A204.1 (cell line): Measurements from ENCODE around the gene GRAMD1A.
"Not testable (repeated sequence)": the region's sequence is repeated elsewhere in the genome, so short reads cannot be mapped to it uniquely, and the experiment has no call there.

Source experiments
- FAIRE-seq: peaks from 2 replicates; lab custom pipeline; 2012; peaks lifted over from hg19 to GRCh38; lab: Jason Lieb, UNC

Gene GRAMD1A

DNA sequence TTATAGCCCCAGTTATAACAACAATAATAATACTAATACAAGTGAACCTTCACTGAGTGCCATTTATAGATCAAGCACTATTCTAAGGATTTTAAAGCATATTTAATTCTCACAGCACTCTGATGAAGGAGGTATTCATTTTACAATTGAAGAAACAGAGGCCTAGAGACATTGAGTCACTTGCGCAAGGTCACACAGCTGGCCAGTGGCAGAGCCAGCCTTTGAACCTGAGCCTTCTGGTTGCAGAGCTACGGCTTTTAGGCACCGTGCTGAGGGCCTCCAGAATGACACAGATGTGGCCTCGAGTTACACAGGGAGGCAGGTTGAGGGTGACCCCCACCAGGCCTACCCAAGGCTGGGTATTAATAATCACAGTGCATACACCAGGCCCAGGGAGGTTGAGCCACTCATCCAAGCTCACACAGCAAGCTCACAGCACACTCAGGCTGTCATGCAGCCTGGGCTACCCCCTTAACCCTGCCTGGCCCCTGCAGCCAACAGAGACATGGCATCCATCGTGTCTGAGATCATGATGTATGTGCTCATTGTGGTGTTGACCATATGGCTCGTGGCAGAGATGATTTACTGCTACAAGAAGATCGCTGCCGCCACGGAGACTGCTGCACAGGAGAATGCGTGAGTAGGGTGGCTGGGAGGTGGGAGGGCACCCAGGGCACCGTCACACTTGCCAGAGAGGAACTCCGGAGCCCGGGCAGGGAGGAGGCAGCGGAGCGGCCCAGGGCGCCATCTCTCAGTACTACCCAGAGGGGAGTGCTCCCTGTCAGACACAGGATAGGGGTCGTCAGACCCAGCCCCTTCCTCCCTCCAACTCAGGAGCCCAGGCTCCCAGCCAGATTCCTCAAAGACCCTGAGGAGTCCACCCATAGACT lies 38.7 kb downstream of the GRAMD1A start:
- no peak for FAIRE-seq

DNA sequence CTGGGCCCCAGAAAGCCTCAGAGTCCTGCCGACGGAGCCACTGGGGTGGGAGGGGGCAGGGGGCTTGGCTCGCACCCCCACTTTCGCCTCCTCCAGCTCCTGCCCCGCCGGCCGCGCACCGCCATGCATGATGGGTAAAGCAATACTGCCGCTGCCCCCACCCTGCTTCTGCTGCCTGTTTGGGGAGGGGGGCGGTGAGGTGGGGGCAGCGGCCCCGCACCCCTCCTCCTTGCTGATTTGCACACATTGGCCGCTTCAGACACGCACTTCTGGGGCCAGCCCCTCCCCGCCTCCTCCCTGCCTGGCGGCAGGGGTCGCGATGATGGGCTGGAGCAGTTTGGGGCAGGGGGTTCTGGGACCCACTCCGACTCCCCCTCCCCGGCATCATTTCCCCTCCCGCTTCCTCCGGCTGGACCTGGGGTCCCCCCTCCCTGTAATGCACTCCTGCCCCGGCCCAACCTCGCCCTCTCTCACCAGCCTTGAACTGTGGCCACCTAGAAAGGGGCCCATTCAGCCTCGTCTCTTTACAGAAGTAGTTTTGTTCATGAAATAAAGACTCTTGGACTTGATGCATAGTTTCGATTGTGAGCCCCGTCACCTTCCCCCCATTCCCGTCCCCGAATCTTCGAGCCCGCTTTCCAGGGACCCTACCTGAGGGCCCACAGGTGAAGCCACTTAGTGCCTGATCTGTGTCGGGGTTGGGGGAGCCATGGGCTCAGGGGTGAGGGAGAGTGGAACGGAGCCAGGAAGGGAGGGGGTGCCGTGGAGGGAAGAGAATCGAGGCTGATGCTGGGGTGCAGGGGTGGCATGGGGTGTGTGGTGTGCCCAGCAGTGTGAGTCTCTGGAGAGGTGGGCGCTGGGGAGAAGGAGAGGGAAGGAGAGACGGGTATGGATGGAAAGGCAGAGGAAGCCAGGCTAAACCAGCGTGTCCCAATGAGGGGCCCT lies 40.0 kb downstream of the GRAMD1A start:
- no peak for FAIRE-seq

DNA sequence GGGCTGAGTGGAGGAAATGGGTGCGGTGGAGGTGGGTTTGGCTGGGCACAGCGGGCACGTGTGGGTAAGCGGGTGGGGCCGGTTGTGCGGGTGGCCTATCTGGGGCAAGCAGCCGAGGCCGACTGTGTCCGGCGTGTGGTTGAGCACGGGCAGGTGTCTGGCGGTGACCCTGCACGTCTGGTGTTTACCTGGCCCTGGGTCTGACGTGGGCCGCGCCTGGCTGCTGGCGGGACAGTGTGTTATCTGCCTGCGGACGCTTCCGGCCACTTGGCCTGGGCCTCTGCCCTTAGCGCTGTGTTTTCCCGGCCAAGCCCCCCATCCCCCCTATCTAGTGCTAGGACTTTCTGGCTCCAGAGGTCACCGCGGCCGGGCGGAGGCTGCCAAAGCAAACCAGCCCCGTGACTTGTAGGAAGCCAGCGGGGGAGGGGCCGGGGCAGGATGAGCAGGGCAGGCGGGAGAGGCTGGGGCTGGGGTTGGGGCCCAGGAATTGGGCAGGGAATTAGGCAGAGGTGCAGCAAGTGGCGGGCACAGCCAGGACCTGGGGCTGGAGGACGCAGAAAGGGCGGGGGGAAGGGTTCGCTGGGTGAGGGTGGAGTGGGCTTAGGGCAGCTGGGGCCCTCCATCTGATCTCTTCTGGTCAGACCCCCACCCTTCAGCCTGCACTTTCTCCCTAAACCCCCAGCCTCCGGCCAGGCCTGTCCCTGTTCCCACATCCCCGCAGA lies 40.9 kb downstream of the GRAMD1A start:
- no peak for FAIRE-seq

DNA sequence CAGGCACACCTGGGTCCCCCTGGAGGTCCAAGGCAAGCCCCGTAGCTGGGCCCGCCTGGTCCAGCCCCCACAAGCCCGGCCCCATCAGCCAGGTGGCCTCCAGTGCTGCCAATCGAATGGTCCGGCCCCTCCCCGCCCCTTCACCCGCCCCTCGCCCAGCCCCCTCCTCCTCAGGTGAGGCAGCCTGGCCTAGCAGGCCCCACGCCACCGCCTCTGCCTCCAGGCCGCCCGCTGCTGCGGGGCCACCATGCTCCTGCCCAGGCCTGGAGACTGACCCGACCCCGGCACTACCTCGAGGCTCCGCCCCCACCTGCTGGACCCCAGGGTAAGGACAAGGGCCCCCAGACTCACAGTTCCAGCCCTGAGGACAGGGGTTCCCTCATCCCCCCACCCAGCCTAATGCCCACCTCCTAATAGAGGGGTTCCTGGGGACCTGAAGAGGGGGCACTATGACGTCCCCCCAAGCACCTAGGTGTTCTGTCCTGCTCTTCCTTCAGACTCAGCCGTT lies 41.5 kb downstream of the GRAMD1A start, which contains the start of gene HPN:
HPN (plus strand) TSS at position 174 of the 508 bp plus-strand sequence. CDS start 786 bp downstream, outside the sequence.
- no peak for FAIRE-seq

DNA sequence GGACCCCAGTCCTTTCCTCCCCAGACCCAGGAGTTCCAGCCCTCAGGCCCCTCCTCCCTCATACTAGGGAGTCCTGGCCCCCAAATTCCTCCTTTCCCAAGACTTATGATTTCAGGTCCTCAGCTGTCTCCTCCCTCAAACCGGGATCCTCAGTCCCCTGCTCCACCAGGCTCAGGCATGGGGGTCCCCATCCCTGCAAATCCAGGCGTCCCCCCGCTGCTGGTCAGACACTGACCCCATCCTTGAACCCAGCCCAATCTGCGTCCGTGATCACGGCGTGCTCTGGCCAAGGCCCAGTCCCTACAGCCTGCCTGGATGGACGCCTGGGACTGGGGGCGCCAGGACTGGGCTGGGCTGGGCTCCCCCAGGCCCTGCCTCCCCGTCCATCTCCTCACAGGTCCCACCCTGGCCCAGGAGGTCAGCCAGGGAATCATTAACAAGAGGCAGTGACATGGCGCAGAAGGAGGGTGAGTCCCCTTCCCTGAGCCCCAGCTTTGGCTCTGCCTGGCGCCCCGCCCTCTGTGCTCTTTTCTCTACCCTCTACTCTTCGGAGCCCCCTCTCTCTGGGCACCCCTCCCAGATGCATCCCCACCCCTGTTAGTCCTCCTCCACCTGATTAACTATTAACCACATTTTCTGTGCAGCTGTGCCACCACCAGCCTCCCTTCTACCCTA lies 42.1 kb downstream of the GRAMD1A start:
- no peak for FAIRE-seq

DNA sequence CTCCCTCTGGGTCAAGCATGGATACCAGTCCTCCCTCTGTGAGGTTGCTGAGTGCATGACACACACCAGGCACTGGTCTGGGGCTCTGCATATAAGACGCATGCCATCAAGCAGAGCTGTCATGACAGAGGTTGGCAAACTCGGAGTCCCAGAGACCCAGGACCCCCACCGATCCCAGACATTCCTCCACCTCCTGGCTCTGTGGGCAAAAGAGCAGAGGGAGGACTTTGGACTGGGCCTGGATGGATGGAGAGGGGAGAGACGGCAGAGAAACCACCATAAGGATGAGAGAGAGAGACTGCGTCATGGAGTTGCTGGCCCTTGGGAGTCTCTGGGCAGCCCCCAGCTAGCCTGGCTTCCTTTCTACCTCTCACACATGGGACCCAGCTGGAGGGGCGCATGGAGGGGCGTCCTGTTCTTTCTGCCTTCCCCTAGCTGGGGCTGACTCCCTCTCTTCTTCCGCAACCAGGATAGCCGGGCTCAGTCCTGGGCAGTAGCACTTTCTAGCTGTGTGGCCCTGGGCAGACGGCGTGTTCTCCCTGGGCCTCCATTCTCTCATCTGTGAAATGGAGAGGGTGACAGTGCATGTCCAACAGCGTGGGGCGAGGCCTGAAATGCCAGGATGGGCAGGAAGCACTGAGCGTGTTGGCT lies 43.0 kb downstream of the GRAMD1A start:
- FAIRE-seq: no peak

DNA sequence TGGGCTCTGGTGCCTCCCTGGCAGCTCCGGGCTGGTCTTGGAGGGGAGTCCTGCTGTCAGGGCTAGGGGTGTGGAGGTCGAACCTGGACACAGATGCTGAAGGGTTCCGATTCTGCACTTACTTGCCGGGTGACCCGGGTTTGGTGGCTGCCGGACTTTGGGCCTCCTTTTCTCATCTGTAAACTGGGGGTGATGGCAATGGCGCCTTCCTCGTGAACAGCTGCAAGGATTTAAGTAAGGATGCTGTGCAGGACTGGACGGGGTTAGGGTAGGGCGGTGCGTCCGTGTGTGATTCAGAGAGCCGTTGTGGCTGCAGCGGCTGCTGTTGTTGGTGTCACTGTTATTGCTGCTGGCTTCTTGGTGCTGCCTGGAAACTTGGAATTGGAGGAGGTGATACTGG lies 43.8 kb downstream of the GRAMD1A start:
- FAIRE-seq: no peak

DNA sequence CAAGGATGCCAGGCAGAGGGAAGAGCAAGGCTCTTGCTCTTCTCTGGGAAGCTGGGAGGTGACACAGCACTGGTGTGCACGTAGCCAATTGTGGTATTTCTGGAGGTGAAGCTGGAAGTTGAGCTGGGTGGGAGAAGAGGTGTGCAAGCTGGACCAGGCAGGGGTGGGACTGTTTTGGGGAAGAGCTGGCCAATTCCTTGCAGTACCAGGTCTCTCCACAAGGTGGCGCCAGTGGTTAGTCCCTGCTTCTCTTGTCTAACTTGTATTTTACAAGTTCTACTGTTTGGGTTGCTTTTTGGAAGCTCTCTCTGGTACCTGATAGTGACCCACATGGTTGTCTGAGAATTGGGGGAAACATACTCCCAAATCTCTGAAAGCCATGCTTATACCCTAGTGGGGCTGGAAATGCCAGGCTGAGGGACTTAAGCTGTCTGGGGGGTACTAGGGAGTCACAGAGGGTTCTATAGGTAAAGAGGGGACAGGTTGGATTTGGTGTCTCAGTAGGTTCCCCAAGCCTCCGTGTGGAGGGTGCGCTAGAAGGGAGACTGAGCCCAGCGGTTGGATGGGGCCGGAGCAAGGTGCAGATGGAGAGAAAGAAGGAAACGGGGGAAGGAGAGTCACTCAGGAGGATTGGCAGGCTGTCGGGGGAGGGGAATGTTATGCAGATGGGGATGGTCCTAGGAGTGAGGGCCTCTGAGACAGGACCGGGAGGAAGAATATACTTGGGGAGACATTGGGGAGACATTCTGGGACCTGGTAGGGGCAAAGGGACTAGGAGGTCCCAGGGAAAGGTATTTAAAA lies 44.4 kb downstream of the GRAMD1A start:
- no peak for FAIRE-seq

DNA sequence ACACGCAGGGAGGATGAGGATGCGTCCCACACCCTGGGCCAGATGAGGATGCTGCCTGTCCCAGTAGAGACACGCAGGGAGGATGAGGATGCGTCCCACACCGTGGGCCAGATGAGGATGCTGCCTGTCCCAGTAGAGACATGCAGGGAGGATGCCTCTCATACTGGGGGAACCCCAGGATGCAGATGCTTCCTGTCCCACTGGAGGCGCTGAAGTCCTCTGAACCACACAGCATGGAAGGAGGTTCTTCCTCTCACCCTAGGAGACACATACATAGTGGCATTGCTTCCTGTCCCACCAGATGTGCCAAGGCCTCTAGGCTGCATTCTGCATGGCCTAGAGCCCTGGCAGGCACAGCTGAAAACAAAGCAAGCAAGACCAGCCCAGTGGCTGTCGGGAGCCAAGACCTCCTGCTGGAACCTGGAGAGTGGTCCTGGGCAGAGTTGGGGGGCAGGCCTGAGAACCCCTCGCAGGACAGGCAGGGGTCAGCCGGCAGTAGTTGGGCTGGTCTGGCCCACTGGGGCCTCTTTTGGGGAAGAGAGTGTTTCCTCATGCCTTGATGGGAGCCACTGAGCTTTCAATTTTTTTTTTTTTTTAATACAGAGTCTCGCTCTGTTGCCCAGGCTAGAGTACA lies 45.7 kb downstream of the GRAMD1A start:
- no peak for FAIRE-seq

DNA sequence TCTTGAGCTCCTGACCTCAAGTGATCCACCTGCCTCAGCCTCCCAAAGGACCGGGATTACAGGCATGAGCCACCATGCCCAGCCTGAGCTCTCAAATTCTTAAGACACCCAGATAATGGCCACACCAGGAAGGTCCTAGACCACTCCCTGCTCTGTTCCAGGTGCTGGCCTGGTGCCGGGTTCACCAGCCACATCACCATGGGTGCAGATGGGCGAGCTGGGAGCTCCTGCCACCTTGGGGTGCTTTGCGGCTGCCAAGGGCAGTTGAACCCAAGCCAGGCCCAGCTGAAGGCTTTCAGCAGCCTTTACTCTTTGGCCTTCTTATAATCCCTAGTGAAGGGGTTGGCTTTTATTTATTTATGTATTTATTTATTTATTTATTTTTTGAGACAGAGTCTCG lies 46.3 kb downstream of the GRAMD1A start:
- FAIRE-seq: no peak

DNA sequence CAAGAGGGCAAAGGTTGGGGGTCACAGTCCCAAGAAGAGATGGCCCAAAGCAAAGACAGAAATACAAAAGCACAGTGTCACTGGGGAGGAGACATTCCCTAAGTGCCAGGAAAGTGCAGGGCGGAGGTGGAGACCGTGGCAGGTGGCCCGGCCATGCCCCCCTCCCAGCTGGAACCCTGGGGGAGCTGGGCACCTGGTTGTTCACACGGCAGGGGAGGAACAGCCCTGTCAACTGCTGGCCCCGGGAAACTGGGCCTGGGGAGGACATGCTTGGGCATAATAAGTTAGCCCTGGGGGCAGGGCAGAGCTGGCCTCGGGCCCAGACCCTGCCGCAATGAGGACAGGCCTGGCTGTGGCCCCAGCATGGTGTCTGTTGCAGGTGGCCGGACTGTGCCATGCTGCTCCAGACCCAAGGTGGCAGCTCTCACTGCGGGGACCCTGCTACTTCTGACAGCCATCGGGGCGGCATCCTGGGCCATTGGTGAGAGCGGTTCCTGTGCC lies 48.8 kb downstream of the GRAMD1A start:
- FAIRE-seq: no peak

DNA sequence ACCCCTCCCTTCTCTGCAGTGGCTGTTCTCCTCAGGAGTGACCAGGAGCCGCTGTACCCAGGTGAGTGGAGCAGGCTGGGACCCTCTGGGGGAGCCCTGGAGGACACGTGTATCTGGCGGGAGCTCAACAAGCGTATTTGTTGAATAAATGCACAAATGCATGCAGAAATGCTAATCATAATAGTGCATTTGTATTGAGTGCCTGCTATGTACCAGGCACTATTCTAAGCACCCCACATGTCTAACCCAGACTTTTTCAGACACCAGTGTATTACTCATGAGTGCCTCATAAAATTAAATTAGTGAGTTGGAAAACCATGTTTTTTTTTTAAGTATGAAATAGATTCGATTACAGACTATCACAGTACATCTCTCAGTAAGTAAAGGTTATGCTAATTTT lies 49.3 kb downstream of the GRAMD1A start:
- FAIRE-seq: no peak

DNA sequence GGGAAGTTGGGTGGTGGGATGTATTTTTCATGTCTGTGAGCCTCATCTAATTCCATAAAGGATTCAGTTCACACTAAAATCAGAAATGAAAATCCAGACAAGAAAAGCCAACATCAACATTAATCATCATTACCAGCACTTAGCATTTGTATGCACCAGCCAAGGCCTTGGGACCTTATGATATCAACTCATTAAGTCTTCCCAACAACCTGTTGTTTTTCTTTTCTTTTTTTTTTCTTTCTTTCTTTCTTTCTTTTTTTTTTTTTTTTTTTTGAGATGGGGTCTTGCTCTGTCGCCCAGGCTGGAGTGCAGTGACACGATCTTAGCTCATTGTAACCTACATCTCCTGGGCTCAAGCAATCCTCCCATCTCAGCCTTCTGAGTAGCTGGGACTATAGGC lies 50.5 kb downstream of the GRAMD1A start:
- not testable (repeated sequence) for FAIRE-seq

DNA sequence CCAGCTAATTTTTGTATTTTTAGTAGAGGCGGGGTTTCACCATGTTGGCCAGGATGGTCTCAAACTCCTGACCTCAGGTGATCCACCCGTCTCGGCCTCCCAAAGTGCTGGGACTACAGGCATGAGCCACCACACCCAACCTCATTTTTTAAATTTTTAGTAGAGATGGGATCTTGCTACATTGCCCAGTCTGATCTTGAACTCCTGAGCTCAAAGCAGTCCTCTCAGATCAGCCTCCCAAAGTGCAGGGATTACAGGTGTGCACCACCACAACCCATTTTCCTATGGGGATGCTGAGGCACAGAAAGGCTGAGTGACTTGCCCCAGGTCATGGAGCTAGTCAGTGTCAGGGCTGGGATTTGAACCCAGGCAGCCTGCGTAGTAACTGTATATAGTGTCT lies 51.1 kb downstream of the GRAMD1A start:
- FAIRE-seq: not testable (repeated sequence)

DNA sequence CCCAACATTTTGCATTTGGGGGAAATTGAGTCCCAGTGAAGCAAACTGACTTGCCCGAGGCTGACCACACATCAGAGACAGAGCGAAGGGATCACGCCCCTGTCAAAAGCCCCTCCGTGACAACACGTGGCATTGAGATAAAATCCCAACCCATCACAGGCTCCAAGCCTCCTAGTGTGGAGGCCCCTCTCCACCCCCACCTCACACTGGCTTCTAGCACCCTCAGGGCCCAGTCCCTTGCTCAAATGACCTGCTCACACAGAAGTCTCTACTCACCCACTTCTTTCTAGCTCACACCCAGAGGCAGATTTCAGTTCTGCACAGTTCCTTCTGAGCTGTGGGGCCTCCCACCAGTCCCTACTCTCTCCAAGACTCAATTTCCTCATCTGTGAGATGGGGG lies 51.7 kb downstream of the GRAMD1A start:
- no peak for FAIRE-seq

DNA sequence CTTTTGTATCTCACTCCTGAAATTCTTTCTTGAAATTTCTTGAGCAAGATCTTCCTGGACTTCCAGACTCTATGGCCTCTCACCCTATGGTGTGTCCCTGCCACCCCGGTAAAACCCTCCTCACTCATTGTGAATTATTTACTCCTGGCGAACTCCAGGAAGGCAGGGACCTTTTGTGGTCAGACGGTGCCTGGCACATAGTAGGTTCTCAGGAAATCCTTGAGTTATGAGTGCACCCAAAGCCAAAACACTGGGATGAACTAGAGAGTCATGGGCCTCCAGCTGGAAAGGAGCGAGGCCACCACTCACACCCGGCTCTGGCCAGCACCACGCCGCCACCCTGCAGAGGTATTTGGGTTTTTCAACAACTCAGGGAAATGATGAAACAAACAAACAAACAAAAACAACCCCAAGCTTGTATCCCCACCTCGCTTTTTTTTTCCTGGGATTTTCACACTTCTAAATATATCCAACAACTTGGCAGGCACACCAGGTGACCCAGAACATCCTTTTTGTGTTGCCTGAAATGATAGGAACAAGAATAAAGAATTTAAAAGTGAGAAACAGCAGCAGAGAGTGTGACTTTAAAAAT lies 52.6 kb downstream of the GRAMD1A start:
- no peak for FAIRE-seq

DNA sequence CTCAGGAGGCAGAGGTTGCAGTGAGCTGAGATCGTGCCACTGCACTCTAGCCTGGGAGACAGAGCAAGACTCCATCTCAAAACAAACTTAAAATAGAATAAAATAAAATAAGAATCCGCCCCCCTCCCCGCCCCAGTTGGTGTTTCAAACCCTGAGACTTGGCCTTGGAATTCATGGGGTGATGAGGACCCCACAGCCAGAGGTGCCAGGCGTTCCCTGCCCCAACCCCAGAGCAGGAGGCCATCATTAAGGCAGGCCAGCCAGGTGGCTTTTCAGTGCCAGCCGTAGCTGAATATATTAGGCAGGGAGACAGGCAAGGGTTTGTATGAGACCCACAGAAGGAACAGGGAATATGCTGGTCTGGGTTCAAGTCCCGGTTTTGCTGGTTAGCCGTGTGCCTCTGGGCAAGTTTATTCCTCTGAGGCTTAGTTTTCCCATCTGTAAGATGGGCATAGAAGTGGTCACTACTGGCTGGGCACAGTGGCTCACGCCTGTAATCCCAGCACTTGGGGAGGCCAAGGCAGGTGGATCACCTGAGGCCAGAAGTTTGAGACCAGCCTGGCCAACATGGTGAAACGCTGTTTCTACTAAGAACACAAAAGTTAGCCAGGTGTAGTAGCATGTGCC lies 53.7 kb downstream of the GRAMD1A start:
- FAIRE-seq: no peak

DNA sequence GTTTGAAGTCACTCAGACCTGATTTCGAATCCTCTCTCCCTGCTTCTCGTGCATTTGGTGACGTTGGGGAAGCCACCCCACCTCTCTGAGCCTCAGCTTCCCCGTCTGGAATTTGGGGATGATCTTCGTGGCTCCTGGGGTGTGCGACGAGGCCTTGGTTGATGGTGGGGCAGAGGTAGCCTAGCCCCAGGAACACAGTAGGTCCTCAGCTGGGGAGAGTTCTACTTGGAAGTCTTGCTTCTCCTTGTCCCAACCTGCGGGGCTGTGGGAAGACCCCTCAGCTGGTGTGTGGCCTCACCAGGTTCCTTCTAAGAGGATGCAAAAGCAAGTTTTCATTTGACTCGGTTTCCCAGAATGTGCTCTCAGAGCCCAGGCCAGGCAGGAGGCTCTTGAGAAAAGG lies 54.5 kb downstream of the GRAMD1A start:
- no peak for FAIRE-seq
